ENCODE results near the gene LAMTOR4. TPM values are rescaled to one million over a fixed set of nuclear protein-coding genes. Genes with fewer than 3 reads are reported as not detected.

Gene LAMTOR4
- 142 TPM for polyA plus RNA-seq (2013, experiment 1 of 2)
- 156 TPM for polyA plus RNA-seq (2013, experiment 2 of 2)

DNA sequence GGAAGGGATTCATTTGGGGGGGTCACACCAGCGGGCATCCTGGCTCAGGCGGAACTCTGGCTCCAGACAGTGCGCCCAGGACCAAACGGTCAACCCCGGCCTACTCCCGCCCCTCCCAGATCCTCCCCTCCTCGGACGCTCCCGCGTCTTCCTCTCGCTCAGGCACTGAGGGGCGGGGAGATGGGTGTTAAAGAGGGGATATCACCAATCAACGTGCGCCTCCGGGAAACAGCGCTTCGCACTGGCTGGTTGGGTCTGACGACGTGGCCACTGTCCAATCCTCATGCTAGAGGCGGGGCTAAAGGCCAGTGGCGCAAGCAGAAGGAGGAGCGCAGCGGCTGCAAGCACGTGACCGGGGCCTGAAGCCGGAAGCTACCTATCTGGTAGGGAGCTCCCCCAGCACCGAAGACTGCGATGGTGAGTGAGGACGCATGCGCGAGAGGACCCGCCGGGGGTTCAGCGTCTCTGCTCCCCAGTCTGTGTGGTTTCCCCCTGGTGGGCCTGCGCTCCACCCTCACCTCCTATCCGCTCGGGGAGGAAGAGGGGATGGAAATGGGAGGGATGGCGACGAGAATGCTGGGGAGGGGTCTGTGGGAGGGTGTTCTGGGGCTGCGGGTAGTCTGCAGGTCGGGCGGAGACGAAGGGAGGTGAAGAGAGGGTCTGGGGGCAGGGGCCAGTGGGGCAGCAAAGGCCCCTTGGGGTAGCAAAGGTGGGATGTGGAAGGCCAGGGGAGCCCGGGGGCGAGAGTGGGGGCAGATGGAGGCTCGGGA, at the start of gene LAMTOR4:
Gene LAMTOR4 (plus strand): TSS at position 360 of the 770 bp plus-strand sequence. CDS start 55 bp downstream, at position 415.
- peak within 1 kb of the TSS; percentile 82 for H3K9ac ChIP-seq (ENCODE audit: low read depth, low read length)
- H3K36me3 ChIP-seq (ENCODE audit: insufficient read depth, low read length), result peaks cover 22% of the 10 kb centered on the region
- peak within 1 kb of the TSS; percentile 79 for H3K4me3 ChIP-seq (ENCODE audit: low read length)
- peak within 1 kb of the TSS; percentile 64 for H3K27ac ChIP-seq (ENCODE audit: low read depth, low read length)
- H3K9me3 ChIP-seq (ENCODE audit: insufficient read depth, low read depth, low read length), result no peaks in the 10 kb centered on the region
- H3K27me3 ChIP-seq (ENCODE audit: insufficient read depth, low read length), result no peaks in the 10 kb centered on the region
- peaks cover 4% of the 10 kb centered on the region; the same call in 1 of the 2 replicates for H3K4me1 ChIP-seq (ENCODE audit: insufficient read depth, low read length)
- WGBS, result under 1% methylated on average over 44 of the region's 46 CpGs

DNA sequence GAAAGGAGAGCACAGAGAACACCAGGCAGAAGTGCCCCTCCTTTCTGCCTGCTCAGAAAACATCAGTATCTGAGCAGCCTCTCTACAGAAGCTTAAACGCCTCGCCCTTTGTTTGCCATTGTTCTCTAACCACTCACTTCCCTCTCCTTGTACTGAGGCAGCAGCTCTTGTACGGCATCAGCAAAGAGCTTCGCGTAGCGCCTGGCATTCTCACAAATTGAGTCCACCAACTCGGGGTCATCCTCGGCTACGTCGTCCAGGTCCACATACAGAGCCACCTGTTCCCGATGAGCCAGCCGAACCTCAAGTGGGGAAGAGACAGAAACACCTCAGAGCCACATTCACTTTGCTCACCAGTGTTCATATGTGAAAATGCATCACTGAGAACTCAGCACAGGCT, 49.3 kb upstream of the LAMTOR4 start:
- Histone ChIP-seq H3K27ac (ENCODE audit: low read depth, low read length) (peak overlapping the region; percentile 100), H3K9ac (ENCODE audit: low read depth, low read length) (peak overlapping the region; percentile 100), H3K9me3 (ENCODE audit: insufficient read depth, low read depth, low read length) (no peaks in the 10 kb centered on the region), H3K4me3 (ENCODE audit: low read length) (peak overlapping the region; percentile 96), H3K4me1 (ENCODE audit: insufficient read depth, low read length) (peaks cover 11% of the 10 kb centered on the region), H3K36me3 (ENCODE audit: insufficient read depth, low read length) (peaks cover 65% of the 10 kb centered on the region), H3K27me3 (ENCODE audit: insufficient read depth, low read length) (no peaks in the 10 kb centered on the region)
- WGBS, result 94% methylated on average over 12 of the region's 12 CpGs

DNA sequence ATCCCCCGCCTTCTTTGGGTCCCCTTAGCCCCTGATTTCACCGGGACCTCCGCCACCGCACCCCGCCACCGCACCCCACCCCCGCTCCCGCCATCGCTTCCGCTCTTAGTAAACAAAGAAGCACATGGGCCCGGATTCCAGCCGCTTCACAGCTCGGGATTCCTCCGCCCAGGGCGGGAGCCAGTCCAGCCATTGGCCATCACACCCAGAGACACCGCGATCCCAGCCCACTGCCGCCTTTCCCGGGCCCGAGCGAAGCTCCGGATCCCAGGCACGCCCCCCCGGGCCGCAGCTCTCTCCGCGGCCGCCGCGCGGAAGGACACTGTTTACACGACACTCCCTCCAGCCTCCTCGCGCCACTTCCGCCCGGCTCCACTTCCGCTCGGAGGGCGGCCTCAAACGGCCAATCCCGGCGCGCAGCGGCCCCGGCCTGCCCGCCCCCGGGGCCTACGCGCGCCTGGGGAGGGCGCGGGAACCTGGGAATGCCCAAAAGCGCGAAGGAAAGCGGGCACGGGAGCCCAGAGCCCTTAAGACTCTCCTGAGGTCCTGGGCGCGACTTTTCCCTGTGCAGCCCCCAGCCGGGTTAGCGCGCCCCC, 48.2 kb upstream of the LAMTOR4 start:
- Histone ChIP-seq H3K4me1 (ENCODE audit: insufficient read depth, low read length) (peaks cover 11% of the 10 kb centered on the region), H3K27ac (ENCODE audit: low read depth, low read length) (peak overlapping the region; percentile 100), H3K4me3 (ENCODE audit: low read length) (peak overlapping the region; percentile 96), H3K9ac (ENCODE audit: low read depth, low read length) (peak overlapping the region; percentile 100), H3K9me3 (ENCODE audit: insufficient read depth, low read depth, low read length) (no peaks in the 10 kb centered on the region), H3K27me3 (ENCODE audit: insufficient read depth, low read length) (no peaks in the 10 kb centered on the region), H3K36me3 (ENCODE audit: insufficient read depth, low read length) (peaks cover 59% of the 10 kb centered on the region)
- under 1% methylated on average over 61 of the region's 61 CpGs for WGBS

DNA sequence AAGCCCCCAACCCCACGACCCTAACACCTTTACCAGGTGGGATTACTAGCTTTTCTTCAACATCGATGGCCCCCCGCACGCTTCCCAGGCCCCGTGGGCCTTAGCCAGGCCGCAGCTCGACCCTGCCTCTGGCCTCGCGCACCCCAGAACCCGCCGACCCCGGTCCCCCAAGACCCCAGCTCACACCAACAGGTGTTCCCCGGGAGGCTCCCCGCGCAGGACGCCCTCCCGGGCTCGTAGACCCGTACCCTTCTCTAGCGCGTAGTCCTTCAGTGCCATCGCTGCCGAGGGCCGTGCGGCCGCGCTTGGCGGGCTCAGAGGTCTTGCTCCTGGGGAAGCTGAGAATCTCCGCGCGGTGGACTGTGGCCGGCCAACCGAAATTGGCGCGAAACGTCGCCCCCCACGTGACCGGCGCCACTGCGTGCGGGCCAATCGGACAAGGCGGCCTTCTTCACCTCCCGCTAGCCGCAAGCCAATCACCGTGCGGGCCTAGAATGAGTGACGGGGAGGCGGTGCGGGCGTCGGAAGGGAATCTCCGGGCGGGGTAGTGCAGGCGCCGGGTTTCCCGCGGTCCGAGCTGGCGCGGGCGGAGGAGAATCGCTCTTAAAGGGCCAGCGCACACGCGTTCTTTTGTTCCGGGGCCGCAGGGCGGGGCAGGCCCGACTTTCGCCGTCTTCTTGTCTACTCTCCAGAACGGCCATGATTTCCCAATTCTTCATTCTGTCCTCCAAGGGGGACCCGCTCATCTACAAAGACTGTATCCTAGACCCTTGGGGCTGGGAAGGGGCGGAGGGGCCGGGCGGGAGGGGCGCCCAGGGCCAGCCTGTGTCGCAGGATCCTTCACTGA, 47.5 kb upstream of the LAMTOR4 start, which contains the start of the genes AP4M1 and MCM7:
Gene AP4M1 (plus strand): TSS at position 628 of the 847 bp plus-strand sequence. CDS start 72 bp downstream, at position 700.
Gene MCM7 (minus strand): TSS at position 382 of the 847 bp plus-strand sequence. CDS start 103 bp downstream, at position 279.
- Histone ChIP-seq H3K4me1 (ENCODE audit: insufficient read depth, low read length) (peaks cover 11% of the 10 kb centered on the region), H3K9me3 (ENCODE audit: insufficient read depth, low read depth, low read length) (no peaks in the 10 kb centered on the region), H3K4me3 (ENCODE audit: low read length) (peak within 1 kb of the TSS; percentile 96), H3K9ac (ENCODE audit: low read depth, low read length) (peak within 1 kb of the TSS; percentile 100), H3K27me3 (ENCODE audit: insufficient read depth, low read length) (no peaks in the 10 kb centered on the region), H3K27ac (ENCODE audit: low read depth, low read length) (peak within 1 kb of the TSS; percentile 100), H3K36me3 (ENCODE audit: insufficient read depth, low read length) (peaks cover 58% of the 10 kb centered on the region)
- WGBS, result under 1% methylated on average over 80 of the region's 80 CpGs

DNA sequence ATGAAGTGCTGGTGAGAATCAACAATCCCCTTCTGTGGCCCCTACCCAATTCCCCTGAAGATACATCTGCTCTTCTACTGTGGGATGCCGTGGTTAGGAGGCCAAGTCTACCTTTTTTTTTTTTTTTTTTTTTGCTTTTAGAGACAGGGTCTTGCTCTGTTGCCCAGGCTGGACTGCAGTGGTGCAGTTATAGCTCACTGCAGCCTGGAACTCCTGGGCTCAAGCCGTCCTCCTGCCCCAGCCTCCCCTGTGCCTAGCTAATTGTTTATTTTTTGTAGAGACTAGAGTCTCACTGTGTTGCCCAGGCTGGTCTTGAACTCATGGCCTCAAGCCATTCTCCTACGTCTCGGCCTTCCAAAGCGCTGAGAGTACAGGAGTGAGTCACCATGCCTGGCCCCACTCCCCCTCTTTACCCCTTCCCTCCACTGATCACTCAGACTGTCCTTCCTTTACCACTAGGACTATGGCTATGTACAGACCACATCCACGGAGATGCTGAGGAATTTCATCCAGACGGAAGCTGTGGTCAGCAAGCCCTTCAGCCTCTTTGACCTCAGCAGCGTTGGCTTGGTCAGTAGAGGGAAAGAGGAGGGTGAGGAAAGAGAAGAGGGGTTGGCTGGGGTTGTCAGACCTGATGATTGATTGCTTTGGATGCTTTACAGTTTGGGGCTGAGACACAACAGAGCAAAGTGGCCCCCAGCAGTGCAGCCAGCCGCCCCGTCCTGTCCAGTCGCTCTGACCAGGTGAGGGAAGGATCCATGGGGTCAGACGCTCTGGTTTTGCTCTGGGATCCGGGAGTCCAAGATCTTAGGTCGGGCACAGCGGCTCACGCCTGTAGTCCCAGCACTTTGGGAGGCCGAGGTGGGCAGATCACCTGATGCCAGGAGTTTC, 45.5 kb upstream of the LAMTOR4 start:
- Histone ChIP-seq H3K4me1 (ENCODE audit: insufficient read depth, low read length) (peaks cover 11% of the 10 kb centered on the region), H3K27me3 (ENCODE audit: insufficient read depth, low read length) (no peaks in the 10 kb centered on the region), H3K9me3 (ENCODE audit: insufficient read depth, low read depth, low read length) (no peaks in the 10 kb centered on the region), H3K27ac (ENCODE audit: low read depth, low read length) (no peak overlapping the region), H3K36me3 (ENCODE audit: insufficient read depth, low read length) (peaks cover 56% of the 10 kb centered on the region), H3K4me3 (ENCODE audit: low read length) (peak overlapping the region; percentile 96), H3K9ac (ENCODE audit: low read depth, low read length) (no peak overlapping the region)
- 92% methylated on average over 17 of the region's 17 CpGs for WGBS

DNA sequence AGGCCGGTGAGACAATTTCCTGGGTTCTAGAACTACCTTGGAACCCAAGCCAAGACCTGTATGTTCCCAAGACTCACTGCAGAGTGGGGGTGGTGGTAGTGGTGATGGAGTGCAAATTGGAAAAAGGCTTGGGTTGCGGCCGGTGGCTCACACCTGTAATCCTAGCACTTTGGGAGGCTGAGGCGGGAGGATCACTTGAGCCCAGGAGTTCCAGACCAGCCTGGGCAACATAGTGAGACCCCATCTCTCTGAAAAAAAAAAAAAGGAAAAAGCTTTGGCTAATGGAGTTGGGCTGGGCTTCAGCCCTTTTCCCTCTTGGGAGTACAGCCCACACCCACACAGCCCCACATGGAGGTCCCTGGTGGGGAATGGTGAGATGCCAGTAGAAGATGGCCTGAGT, 43.2 kb upstream of the LAMTOR4 start:
- Histone ChIP-seq H3K27me3 (ENCODE audit: insufficient read depth, low read length) (no peaks in the 10 kb centered on the region), H3K9ac (ENCODE audit: low read depth, low read length) (no peak overlapping the region), H3K4me1 (ENCODE audit: insufficient read depth, low read length) (peaks cover 5% of the 10 kb centered on the region), H3K9me3 (ENCODE audit: insufficient read depth, low read depth, low read length) (no peaks in the 10 kb centered on the region), H3K4me3 (ENCODE audit: low read length) (no peak overlapping the region), H3K27ac (ENCODE audit: low read depth, low read length) (no peak overlapping the region), H3K36me3 (ENCODE audit: insufficient read depth, low read length) (peaks cover 55% of the 10 kb centered on the region)
- 97% methylated on average over 4 of the region's 4 CpGs for WGBS

DNA sequence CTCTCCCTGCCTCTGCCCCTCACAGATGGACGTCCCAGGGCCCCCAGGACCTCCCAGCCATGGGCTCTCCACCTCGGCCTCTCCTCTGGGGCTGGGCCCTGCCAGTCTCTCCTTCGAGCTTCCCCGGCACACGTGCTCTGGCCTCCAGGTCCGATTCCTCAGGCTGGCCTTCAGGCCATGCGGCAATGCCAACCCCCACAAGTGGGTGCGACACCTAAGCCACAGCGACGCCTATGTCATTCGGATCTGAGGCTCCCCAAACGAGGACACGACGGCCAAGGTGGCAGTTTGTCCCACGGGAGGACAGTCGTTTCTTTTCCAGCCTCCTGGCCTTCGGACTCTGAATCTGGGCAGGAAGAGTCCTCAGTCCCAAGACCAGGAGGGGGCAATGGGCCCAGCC, 42.1 kb upstream of the LAMTOR4 start:
- Histone ChIP-seq H3K9me3 (ENCODE audit: insufficient read depth, low read depth, low read length) (no peaks in the 10 kb centered on the region), H3K4me1 (ENCODE audit: insufficient read depth, low read length) (peaks cover 5% of the 10 kb centered on the region), H3K27ac (ENCODE audit: low read depth, low read length) (no peak overlapping the region), H3K9ac (ENCODE audit: low read depth, low read length) (no peak overlapping the region), H3K36me3 (ENCODE audit: insufficient read depth, low read length) (peaks cover 66% of the 10 kb centered on the region), H3K27me3 (ENCODE audit: insufficient read depth, low read length) (no peaks in the 10 kb centered on the region), H3K4me3 (ENCODE audit: low read length) (no peak overlapping the region)
- WGBS, result 92% methylated on average over 17 of the region's 17 CpGs

DNA sequence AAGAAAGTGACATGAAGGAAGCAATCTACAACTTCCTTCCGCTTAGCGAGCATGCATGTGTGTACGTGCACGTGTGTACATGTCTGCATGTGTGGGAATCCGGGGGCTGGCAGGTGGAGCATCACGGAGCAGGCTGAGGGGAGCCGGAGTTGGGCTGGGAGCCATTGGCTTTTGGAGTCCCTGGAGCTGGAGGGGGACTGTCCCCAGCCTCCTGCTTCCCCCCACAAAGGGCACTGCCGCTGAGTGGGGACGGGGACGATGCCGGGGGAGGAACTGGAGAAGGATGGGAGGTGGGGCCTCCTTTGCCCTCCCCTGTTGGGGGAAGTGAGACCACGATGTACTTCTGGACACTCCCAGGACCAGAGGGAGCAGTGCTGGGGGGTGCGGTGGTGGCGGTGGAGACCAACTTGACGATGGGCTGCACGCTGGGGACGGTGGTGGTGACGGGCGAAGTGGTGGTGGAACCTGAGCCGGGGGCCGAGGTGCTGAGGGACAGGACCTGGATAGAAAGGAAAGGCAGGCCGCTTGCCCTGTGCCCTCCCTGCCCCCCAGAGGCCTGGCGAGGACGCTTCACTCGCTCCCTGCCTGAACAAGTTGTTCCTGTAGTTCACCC, 41.5 kb upstream of the LAMTOR4 start:
- H3K27me3 ChIP-seq (ENCODE audit: insufficient read depth, low read length), result no peaks in the 10 kb centered on the region
- H3K9ac ChIP-seq (ENCODE audit: low read depth, low read length), result no peak overlapping the region
- H3K27ac ChIP-seq (ENCODE audit: low read depth, low read length), result no peak overlapping the region
- no peak overlapping the region for H3K4me3 ChIP-seq (ENCODE audit: low read length)
- H3K36me3 ChIP-seq (ENCODE audit: insufficient read depth, low read length), result peaks cover 71% of the 10 kb centered on the region
- H3K4me1 ChIP-seq (ENCODE audit: insufficient read depth, low read length), result peaks cover 5% of the 10 kb centered on the region
- H3K9me3 ChIP-seq (ENCODE audit: insufficient read depth, low read depth, low read length), result no peaks in the 10 kb centered on the region
- WGBS, result 95% methylated on average over 25 of the region's 25 CpGs

DNA sequence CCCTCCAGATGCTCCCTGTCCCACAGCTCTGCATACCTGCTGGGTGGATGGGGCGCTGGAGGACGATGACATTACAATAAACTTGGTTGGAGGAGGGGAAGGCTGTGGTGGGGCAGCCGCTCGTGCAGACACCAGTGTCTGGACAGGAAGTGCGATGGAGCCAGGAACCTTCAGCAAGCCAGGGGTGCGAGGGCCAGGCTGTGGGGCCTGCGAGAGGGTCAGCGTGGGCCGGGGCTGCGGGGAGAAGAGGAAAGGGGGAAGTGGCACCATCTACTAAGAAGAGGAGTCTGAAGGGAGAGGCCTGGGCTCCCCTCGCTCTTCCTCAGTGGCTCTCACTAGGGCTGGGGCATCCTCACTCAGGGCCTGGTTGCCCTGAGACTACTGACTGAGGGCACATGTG, 40.8 kb upstream of the LAMTOR4 start:
- Histone ChIP-seq H3K27me3 (ENCODE audit: insufficient read depth, low read length) (no peaks in the 10 kb centered on the region), H3K36me3 (ENCODE audit: insufficient read depth, low read length) (peaks cover 76% of the 10 kb centered on the region)
- 94% methylated on average over 11 of the region's 11 CpGs for WGBS

More for the DNA sequence above, 40.8 kb upstream of the LAMTOR4 start:
- Histone ChIP-seq H3K9me3 (ENCODE audit: insufficient read depth, low read depth, low read length) (no peaks in the 10 kb centered on the region), H3K27ac (ENCODE audit: low read depth, low read length) (no peak overlapping the region), H3K9ac (ENCODE audit: low read depth, low read length) (no peak overlapping the region), H3K4me3 (ENCODE audit: low read length) (no peak overlapping the region), H3K4me1 (ENCODE audit: insufficient read depth, low read length) (no peaks in the 10 kb centered on the region)

All from HUES64 (cell line).